ENCODE measurements around the gene PRSS21.

The PRSS21 gene

GRCh38 chr16:2779151-2779920 lies 37.7 kb upstream of the PRSS21 start:
- peaks cover 5% of the 10 kb centered on the region for H3K36me3 ChIP-seq (replicated peaks)
- in situ Hi-C loops (cut with HindIII; ENCODE audit: low pct_ligation_motif_present, low sequenced_read_pairs), result no loop called here
- no peak for DNase-seq
- no peak overlapping the region for H3K4me3 ChIP-seq (ENCODE audit: low read depth, low read length)
- no peak for TF ChIP-seq CTCF (IDR thresholded peaks at IDR 0.05; ENCODE audit: low read depth, low read length, missing control alignments)
- no peaks in the 10 kb centered on the region for H3K27me3 ChIP-seq (replicated peaks)
- H3K27ac ChIP-seq, result no peak overlapping the region

- Histone ChIP-seq H3K27ac (no peak overlapping the region), H3K4me3 (ENCODE audit: low read depth, low read length) (no peak overlapping the region), H3K27me3 (replicated peaks) (peaks cover 7% of the 10 kb centered on the region), H3K36me3 (replicated peaks) (peaks cover 2% of the 10 kb centered on the region)
- TF ChIP-seq CTCF (IDR thresholded peaks at IDR 0.05; ENCODE audit: low read depth, low read length, missing control alignments), result no peak
- no peak for DNase-seq
- in situ Hi-C loops (cut with HindIII; ENCODE audit: low pct_ligation_motif_present, low sequenced_read_pairs), result no loop called here
These were observed 36.8 kb upstream of the PRSS21 start for GRCh38 chr16:2779978-2780898.

- Histone ChIP-seq H3K36me3 (replicated peaks) (no peaks in the 10 kb centered on the region), H3K4me3 (ENCODE audit: low read depth, low read length) (no peak overlapping the region), H3K27ac (no peak overlapping the region), H3K27me3 (replicated peaks) (peaks cover 23% of the 10 kb centered on the region)
- in situ Hi-C loops (cut with HindIII; ENCODE audit: low pct_ligation_motif_present, low sequenced_read_pairs), result no loop called here
- no peak for TF ChIP-seq CTCF (IDR thresholded peaks at IDR 0.05; ENCODE audit: low read depth, low read length, missing control alignments)
- no peak for DNase-seq
These were observed 34.3 kb upstream of the PRSS21 start for GRCh38 chr16:2782583-2783351.

GRCh38 chr16:2783581-2784357 lies 33.3 kb upstream of the PRSS21 start:
- H3K27ac ChIP-seq, result no peak overlapping the region
- in situ Hi-C loops (cut with HindIII; ENCODE audit: low pct_ligation_motif_present, low sequenced_read_pairs), result no loop called here
- H3K27me3 ChIP-seq (replicated peaks), result peaks cover 27% of the 10 kb centered on the region
- no peak for TF ChIP-seq CTCF (IDR thresholded peaks at IDR 0.05; ENCODE audit: low read depth, low read length, missing control alignments)
- no peak overlapping the region for H3K4me3 ChIP-seq (ENCODE audit: low read depth, low read length)
- DNase-seq, result no peak
- no peaks in the 10 kb centered on the region for H3K36me3 ChIP-seq (replicated peaks)

All from brain microvascular endothelial cell (primary cell).